Upper lobe of left lung (tissue), 4 donors: ENCODE measurements around the gene TMEM129.
"Not testable (repeated sequence)": the region's sequence is repeated elsewhere in the genome, so short reads cannot be mapped to it uniquely, and the experiment has no call there.

Experiments used
- POLR2A ChIP-seq, 4 donors: fragments of 450-650 bp; IDR thresholded peaks; one replicate each; pipeline ENCODE4 v1.5.1; 2016 to 2017; ENCODE audit warnings: antibody characterized with exemption in 4 of 4, mild to moderate bottlenecking in 2 of 4
- POLR2AphosphoS5 ChIP-seq, 2 donors: sonication (generic); formaldehyde crosslinking; IDR thresholded peaks; one replicate each; pipeline ENCODE4 v1.5.1; 2017; ENCODE audit warnings: antibody characterized with exemption in 2 of 2
- TF ChIP-seq, protein P1 (sequence below), 6 experiments: fragments of 450-650 bp in 4 of 6; fragments of 200-600 bp in 2 of 6; sonication (generic) in 2 of 6; IDR thresholded peaks; one replicate each; pipeline ENCODE4 v1.5.1; 2016 to 2019; ENCODE audit warnings: antibody characterized with exemption in 6 of 6

DNA sequence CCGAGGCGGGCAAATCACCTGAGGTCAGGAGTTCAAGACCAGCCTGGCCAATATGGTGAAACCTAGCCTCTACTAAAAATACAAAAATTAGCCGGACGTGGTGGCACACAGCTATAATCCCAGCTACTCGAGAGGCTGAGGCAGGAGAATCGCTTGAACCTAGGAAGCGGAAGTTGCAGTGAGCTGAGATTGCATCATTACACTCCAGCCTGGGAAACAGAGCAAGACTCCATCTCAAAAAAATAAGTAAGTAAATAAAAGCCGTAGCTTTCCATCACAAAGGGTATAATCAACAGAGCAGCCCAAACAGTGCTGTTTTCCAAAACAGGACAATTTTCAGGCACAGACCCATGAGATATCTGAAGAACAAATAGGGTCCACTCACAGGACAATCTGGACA is 19.5 kb downstream of the TMEM129 start:
- TF ChIP-seq, protein P1, sequence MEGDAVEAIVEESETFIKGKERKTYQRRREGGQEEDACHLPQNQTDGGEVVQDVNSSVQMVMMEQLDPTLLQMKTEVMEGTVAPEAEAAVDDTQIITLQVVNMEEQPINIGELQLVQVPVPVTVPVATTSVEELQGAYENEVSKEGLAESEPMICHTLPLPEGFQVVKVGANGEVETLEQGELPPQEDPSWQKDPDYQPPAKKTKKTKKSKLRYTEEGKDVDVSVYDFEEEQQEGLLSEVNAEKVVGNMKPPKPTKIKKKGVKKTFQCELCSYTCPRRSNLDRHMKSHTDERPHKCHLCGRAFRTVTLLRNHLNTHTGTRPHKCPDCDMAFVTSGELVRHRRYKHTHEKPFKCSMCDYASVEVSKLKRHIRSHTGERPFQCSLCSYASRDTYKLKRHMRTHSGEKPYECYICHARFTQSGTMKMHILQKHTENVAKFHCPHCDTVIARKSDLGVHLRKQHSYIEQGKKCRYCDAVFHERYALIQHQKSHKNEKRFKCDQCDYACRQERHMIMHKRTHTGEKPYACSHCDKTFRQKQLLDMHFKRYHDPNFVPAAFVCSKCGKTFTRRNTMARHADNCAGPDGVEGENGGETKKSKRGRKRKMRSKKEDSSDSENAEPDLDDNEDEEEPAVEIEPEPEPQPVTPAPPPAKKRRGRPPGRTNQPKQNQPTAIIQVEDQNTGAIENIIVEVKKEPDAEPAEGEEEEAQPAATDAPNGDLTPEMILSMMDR (IDR thresholded peaks at IDR 0.05) = not testable (repeated sequence)
- not testable (repeated sequence) for TF ChIP-seq POLR2AphosphoS5, POLR2A (IDR thresholded peaks at IDR 0.05)
